NAMALWA (cell line): ENCODE data around the gene SLC27A5.
"Not testable (repeated sequence)": the region's sequence is repeated elsewhere in the genome, so short reads cannot be mapped to it uniquely, and the experiment has no call there.

ENCODE experiments used
- DNase-seq: peaks from one replicate; pipeline ENCODE4 v3.0.0-alpha.2; 2015; ENCODE audit warnings: low spot score

The SLC27A5 gene

DNA sequence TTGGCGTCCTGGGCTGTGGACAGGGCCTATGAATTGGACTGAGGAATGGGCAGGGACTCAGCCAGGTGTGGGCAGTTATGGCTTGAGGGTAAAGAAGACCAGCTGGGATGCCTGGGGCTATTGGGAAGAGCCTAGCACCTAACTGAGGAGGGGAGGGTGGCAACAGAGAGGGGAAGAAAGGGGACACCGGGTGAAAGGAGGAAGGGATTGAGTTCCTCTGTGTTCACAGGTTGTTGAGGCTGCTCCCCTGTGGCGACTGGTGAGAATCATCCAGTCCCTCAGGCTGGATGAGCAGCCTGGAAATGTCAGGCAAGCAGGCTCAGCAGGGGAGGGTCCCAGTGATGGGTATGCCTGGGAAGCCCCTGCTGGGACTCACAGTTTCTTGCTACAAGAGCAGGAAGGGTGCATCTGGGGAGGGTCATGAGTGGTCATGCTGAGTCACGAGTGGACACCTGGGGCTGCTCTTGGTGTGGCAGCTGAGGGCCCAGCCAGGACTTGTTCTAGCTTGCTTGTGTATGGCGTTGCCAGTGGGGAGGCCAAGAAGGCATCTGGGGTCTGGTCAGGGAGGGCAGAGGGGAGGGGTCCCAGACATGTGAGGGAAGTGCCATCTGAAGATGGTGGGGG, 43.5 kb downstream of the SLC27A5 start:
- no peak for DNase-seq

DNA sequence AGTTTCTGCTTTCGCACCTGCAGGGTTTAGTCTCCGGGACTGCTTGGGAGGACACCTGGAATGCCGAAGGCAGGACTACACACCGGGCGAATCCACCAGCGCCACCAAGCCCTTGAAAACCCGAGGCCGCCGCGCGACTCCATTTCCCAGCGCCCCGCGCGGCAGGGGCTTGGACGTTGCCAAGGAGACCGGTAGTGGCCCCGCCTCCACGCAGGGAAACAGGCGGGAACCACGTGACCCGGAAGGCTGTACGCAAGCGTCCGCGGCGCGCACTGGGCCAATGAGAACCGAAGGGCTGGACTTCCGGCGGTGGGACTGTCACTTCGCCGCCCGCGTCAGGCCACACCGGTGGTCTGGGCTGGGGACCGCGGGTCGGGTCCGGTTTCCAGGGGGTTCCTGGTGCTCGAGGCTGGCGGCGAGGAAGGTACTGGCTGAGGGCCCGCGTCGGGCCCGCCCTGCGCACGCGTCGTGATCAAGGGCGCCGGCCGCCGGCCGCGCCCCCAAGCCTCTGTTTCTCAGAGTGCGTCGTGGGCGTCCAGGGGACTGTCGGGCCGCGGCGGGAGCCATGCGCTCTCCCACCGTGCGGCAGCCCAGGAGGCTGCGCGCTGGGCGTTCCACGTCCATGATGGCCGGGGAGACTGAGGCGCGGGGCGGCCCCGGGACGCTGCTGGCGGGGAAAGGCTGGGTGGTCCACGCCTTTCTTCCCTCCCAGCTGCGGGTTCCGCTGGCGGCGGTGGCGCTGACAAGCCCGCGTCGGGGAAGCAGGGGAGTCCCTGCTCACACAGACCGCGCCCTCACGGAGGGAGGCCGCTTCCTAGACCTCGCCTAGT, 44.8 kb downstream of the SLC27A5 start, which contains the start of gene ZNF324:
Gene ZNF324, plus strand, starts transcription at position 321 of the 830 bp plus-strand sequence. CDS start 2,106 bp downstream, outside the sequence.
- DNase-seq: peak; percentile 98

DNA sequence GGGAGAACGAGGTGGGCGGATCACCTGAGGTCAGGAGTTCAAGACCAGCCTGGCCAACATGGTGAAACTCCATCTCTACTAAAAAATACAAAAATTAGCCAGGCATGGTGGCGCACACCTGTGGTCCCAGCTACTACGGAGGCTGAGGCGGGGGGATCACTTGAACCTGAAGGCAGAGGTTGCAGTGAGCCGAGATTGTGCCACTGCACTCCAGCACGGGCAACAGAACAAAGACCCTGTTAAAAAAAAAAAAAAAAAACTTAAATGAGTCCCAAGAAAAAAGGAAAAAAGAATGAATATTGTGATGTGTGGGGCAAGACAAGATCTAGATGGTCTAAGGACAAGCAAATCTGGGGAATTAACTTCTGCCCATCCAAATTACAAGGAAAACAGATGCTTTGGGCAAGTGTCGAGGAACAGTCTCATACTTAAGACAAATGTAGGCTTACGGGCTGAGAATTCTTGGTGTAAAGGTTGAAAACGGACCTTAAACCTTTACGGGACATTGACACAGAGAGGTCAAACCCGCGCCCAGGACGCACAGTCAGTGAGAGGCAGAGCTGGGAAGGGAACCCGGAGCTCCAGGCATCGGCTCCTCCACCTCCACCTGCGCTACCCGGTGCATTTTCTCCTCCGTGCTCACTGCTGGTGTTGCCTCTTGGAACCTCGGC, 45.6 kb downstream of the SLC27A5 start:
- no peak for DNase-seq

- no peak for DNase-seq
These were observed 51.8 kb downstream of the SLC27A5 start for GRCh38 chr19:58460039-58460438.

- DNase-seq: no peak
These were observed 55.7 kb downstream of the SLC27A5 start for GRCh38 chr19:58456111-58456510.

DNA sequence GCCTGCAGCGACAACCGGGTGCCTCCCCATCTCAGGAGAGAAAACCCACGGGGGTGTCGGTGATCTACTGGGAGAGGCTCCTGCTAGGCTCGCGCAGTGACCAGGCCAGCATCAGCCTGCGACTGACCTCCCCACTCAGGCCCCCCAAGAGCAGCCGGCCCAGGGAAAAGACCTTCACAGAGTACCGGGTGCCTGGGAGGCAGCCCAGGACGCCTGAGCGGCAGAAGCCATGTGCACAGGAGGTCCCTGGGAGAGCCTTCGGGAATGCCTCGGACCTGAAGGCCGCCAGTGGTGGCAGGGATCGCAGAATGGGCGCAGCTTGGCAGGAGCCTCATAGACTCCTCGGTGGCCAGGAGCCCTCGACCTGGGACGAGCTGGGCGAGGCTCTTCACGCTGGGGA, 56.5 kb downstream of the SLC27A5 start:
- no peak for DNase-seq

DNA sequence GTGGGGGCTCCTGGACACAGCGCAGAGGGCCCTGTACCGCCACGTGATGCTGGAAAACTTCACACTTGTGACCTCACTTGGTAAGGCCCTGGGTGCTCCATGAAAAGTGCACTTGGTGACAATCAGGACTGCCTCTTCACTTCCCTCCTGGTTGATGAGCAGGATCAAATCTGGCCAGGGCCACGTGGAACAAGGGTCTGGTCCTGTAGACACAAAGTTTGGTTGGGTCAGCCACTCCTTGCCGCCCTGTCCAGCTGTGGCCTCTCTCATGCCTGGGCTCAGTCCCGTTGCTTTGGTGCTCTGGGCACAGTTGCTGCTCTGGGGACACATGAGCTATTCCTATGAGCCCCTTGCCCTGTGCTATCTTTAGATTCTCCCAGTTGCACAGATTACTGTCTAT, 58.0 kb downstream of the SLC27A5 start:
- DNase-seq: no peak

- DNase-seq: peak; percentile 98
These were observed 60.3 kb downstream of the SLC27A5 start, which contains the start of gene ZNF324B for GRCh38 chr19:58451358-58452101. Gene ZNF324B (plus strand): TSS chr19:58451622. CDS start chr19:58453702, 2,080 bp downstream.

DNA sequence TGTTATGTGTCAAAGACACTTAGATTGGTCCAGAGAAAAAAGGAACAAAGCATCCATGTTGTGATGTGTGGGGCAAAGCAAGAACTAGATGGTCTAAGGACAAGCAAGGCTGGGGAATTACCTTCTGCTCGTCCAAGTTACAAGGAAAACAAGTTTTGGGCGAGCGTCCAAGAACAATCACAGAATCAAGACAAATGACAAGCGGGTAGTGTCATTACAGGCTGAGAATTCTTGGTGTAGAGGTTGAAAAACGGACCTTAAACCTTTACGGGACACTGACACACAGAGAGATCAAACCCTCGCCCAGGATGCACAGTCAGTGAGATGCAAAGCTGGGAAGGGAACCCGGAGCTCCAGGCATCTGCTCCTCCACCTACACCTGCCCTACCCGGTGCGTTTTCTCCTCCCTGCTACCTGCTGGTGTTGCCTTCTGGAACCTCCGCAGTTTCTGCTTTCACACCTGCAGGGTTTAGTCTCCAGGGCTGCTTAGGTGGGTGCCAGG, 60.9 kb downstream of the SLC27A5 start:
- DNase-seq: no peak

GRCh38 chr19:58449980-58450379, 61.8 kb downstream of the SLC27A5 start:
- DNase-seq: not testable (repeated sequence)

DNA sequence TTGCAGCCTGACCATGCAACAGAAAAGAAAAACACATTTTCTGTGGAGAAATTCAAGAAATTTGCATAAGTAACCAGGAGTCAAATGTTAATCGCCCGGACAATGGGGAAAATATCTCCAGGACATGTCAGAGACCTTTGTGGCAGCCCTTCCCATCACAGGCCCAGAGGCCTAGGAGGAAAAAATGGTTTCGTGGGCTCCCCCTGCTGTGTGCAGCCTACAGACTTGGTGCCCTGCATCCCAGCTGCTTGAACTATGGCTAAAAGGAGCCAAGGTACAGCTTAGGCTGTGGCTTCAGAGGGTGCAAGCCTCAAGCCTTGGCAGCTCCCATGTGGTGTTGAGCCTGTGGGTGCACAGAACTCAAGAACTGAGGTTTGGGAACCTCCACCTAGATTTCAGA, 62.9 kb downstream of the SLC27A5 start:
- not testable (repeated sequence) for DNase-seq
